MCF 10A (cell line): ENCODE measurements around the gene SECISBP2. TPM values are rescaled to one million over a fixed set of nuclear protein-coding genes. Genes with fewer than 3 reads are reported as not detected.
A peak's percentile ranks its signal among the peaks of the same experiment; 100 is the strongest.
"Not testable (repeated sequence)": the region's sequence is repeated elsewhere in the genome, so short reads cannot be mapped to it uniquely, and the experiment has no call there.

Source experiments
- Bru-seq: library from RNA; stranded (reverse); fragments of 400-500 nt; gene quantifications from one replicate; lab custom pipeline; 2021; lab: Mats Ljungman, UMichigan
- BruChase-seq, 2 experiments: library from RNA; stranded (reverse); fragments of 400-500 nt; gene quantifications; one replicate each; lab custom pipeline; 2021; lab: Mats Ljungman, UMichigan
- BruUV-seq: library from RNA; stranded (reverse); fragments of 400-500 nt; replicated peaks from 2 replicates; lab custom pipeline; 2021; lab: Mats Ljungman, UMichigan
- CTCF ChIA-PET: fragments of 300-600 bp; sonication (Branson Sonifier 250); formaldehyde crosslinking; extraction: SDS; loops from one replicate; lab custom pipeline; 2021; ENCODE audit warnings: antibody characterized with exemption, inconsistent platforms; lab: Yijun Ruan, JAX
- POLR2A ChIA-PET: fragments of 300-600, 350-650 bp; sonication (Branson Sonifier 250); formaldehyde crosslinking; extraction: SDS; loops from one replicate; lab custom pipeline; 2020; ENCODE audit warnings: antibody characterized with exemption, inconsistent platforms; lab: Yijun Ruan, JAX
- DNase-seq: peaks from one replicate; pipeline ENCODE4 v3.0.0-alpha.2; 2018; ENCODE audit not compliant: unreplicated experiment
- H3K27ac Mint-ChIP-seq: one replicate; pipeline ENCODE4 v1.8.0; 2022; ENCODE audit warnings: mild to moderate bottlenecking, low read depth, mixed read lengths; ENCODE audit not compliant: unreplicated experiment
- H3K27me3 Mint-ChIP-seq: one replicate; pipeline ENCODE4 v1.8.0; 2022; ENCODE audit warnings: mixed read lengths; ENCODE audit not compliant: insufficient read depth, unreplicated experiment
- H3K36me3 Mint-ChIP-seq: one replicate; pipeline ENCODE4 v1.8.0; 2022; ENCODE audit warnings: mild to moderate bottlenecking, moderate library complexity, mixed read lengths; ENCODE audit not compliant: insufficient read depth, unreplicated experiment
- H3K4me1 Mint-ChIP-seq: one replicate; pipeline ENCODE4 v1.8.0; 2022; ENCODE audit warnings: mixed read lengths; ENCODE audit not compliant: insufficient read depth, unreplicated experiment
- H3K4me3 Mint-ChIP-seq: one replicate; pipeline ENCODE4 v1.8.0; 2022; ENCODE audit warnings: mild to moderate bottlenecking, moderate library complexity, mixed read lengths; ENCODE audit not compliant: unreplicated experiment
- H3K9me3 Mint-ChIP-seq: one replicate; pipeline ENCODE4 v1.8.0; 2022; ENCODE audit warnings: mixed read lengths; ENCODE audit not compliant: unreplicated experiment
- CTCF ChIP-seq: fragments of 200-600 bp; IDR thresholded peaks from one replicate; pipeline ENCODE4 v1.8.0; 2022; ENCODE audit warnings: antibody characterized with exemption, mild to moderate bottlenecking; ENCODE audit not compliant: unreplicated experiment
- intact Hi-C: fragments of 100-400 bp; cut with micrococcal nuclease; formaldehyde crosslinking; loops from 2 replicates; pipeline ENCODE4 v1.14.1; 2022
- long read RNA-seq: library from polyadenylated mRNA; stranded (forward); transcript quantifications from one replicate; pipeline ENCODE4 v2.0.0, GENCODE V29; 2022
- total RNA-seq: library from RNA; stranded (reverse); gene quantifications from 2 replicates; pipeline ENCODE4 v1.2.3, GENCODE V29; 2022

The SECISBP2 gene
- 36.4 and 38.9 TPM in 2 replicates for total RNA-seq
- percentile 93 among the genes with signal in this experiment for Bru-seq, nascent RNA
- percentile 89 among the genes with signal in this experiment for BruChase-seq, experiment 1, labeled RNA remaining after a 6-hour chase
- BruChase-seq, experiment 2, labeled RNA remaining after a 2-hour chase, result percentile 94 among the genes with signal in this experiment
- long read RNA-seq, transcript SECISBP2-202 (17 exons, 3,462 nt), result major isoform, 17 of 67 reads
- long read RNA-seq, partial matches to known transcripts, result 12 of 67 reads
- long read RNA-seq, other reads (novel, unspliced or antisense), result 33 of 67 reads

GRCh38 chr9:89318123-89319014 lies at the start of gene SECISBP2:
Gene SECISBP2, plus strand, starts transcription at chr9:89318500. Its CDS starts 77 bp downstream, at chr9:89318577.
- peak; percentile 96 for DNase-seq
- TF ChIP-seq CTCF, result no peak
- Mint-ChIP-seq H3K36me3 (peaks cover 31% of the 10 kb centered on the region), H3K27me3 (no peaks in the 10 kb centered on the region), H3K9me3 (no peaks in the 10 kb centered on the region), H3K4me1 (peaks cover 36% of the 10 kb centered on the region), H3K4me3 (peak within 1 kb of the TSS; percentile 88), H3K27ac (peak within 1 kb of the TSS; percentile 97)
- CTCF ChIA-PET, result interaction anchor here (0.5 to 2.4 kb wide), 6 partner anchors 163 to 758 kb away, joined by 3 to 16 read pairs (median 3); no protein-coding TSS in a partner anchor
- intact Hi-C loops, result loop anchor here (1.0 kb wide), 2 partner anchors 70 to 231 kb away; no protein-coding TSS in a partner anchor
- BruUV-seq, result no TSS peak
- POLR2A ChIA-PET, result interaction anchor here (0.6 to 1.6 kb wide), 13 partner anchors 8 to 1521 kb away, joined by 3 to 13 read pairs (median 3); partner anchors contain the start of gene CKS2

GRCh38 chr9:89273528-89274279 lies 44.6 kb upstream of the SECISBP2 start:
- Mint-ChIP-seq H3K4me1 (peaks cover 12% of the 10 kb centered on the region), H3K27me3 (no peaks in the 10 kb centered on the region), H3K27ac (no peak overlapping the region), H3K4me3 (no peak overlapping the region), H3K36me3 (peaks cover 6% of the 10 kb centered on the region), H3K9me3 (peaks cover 25% of the 10 kb centered on the region)
- ChIA-PET POLR2A (interaction anchor here (0.7 kb wide), 1 partner anchor 125 kb away, joined by 4 read pairs; no protein-coding TSS in a partner anchor), CTCF (interaction anchor here (0.5 to 0.7 kb wide), 2 partner anchors 37 to 1261 kb away, joined by 3 read pairs; no protein-coding TSS in a partner anchor)
- TF ChIP-seq CTCF, result no peak
- no peak for DNase-seq
- intact Hi-C loops, result no loop called here
- BruUV-seq, result no TSS peak

GRCh38 chr9:89274838-89275237 lies 43.5 kb upstream of the SECISBP2 start:
- DNase-seq, result peak; percentile 92
- TF ChIP-seq CTCF, result no peak
- Mint-ChIP-seq H3K4me3 (no peak overlapping the region), H3K4me1 (peaks cover 12% of the 10 kb centered on the region), H3K27me3 (no peaks in the 10 kb centered on the region), H3K9me3 (peaks cover 18% of the 10 kb centered on the region), H3K27ac (peak overlapping the region; percentile 86), H3K36me3 (peaks cover 6% of the 10 kb centered on the region)
- BruUV-seq, result no TSS peak
- intact Hi-C loops, result loop anchor here (5.0 kb wide), 3 partner anchors 103 to 1323 kb away; no protein-coding TSS in a partner anchor
- ChIA-PET CTCF (no interaction called here), POLR2A (no interaction called here)

- intact Hi-C loops, result loop anchor here (5.0 kb wide), 3 partner anchors 104 to 1324 kb away; no protein-coding TSS in a partner anchor
- DNase-seq, H3K36me3 Mint-ChIP-seq, H3K27ac Mint-ChIP-seq, BruUV-seq, H3K4me3 Mint-ChIP-seq, CTCF ChIA-PET, POLR2A ChIA-PET, H3K27me3 Mint-ChIP-seq: not testable (repeated sequence)
- Mint-ChIP-seq H3K4me1 (peaks cover 12% of the 10 kb centered on the region), H3K9me3 (peaks cover 18% of the 10 kb centered on the region)
Measured at GRCh38 chr9:89276040-89276439, 42.3 kb upstream of the SECISBP2 start.
